Measurements from ENCODE around the gene TNFRSF13B. TPM values are rescaled to one million over a fixed set of nuclear protein-coding genes. Genes with fewer than 3 reads are reported as not detected.
"Not testable (repeated sequence)": the region's sequence is repeated elsewhere in the genome, so short reads cannot be mapped to it uniquely, and the experiment has no call there.

TNFRSF13B gene
- total and polyA plus RNA-seq, 4 donors: not detected

DNA sequence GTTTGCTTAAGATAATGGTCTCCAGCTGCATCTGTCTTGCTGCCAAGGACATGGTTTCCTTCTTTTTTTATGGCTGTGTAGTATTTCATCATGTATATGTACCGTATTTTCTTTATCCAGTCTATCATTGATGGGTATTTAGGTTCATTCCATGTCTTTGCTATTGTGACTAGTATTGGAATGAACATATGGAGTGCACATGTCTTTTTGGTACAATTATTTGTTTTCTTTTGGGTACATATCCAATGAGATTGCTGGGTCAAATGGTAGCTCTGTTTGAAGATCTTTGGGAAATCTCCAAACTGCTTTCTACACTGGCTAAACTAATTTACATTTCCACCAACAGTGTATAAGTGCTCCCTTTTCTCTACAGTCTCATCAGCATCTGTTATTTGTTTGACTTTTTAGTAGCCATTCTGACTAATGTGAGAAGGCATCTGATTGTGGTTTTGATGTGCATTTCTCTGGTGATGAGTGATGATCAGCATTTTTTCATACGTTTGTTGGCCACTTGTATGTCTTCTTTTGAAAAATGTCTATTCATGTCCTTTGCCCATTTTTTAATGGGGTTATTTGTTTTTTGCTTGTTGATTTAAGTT is 66.2 kb downstream of the TNFRSF13B start:
- H3K4me3 ChIP-seq (ENCODE audit: low read depth, low read length): no peak overlapping the region
- peaks cover under 1% of the 10 kb centered on the region for H3K4me1 ChIP-seq (ENCODE audit: control insufficient read depth, insufficient read depth, low read length)
- WGBS (ENCODE audit: insufficient coverage): 0% methylated on average over 1 of the region's 2 CpGs
- H3K27ac ChIP-seq (ENCODE audit: low read depth, low read length): no peak overlapping the region
- no peaks in the 10 kb centered on the region for H3K36me3 ChIP-seq (ENCODE audit: control insufficient read depth, insufficient read depth, low read length)
- H3K27me3 ChIP-seq (ENCODE audit: control insufficient read depth, insufficient read depth, low read length): no peaks in the 10 kb centered on the region
- no peak for DNase-seq (ENCODE audit: low read depth in 4 of 6, low spot score in 6 of 6)
- no peaks in the 10 kb centered on the region for H3K9me3 ChIP-seq (ENCODE audit: control insufficient read depth, insufficient read depth, low read length)

GRCh38 chr17:16903070-16903469 is 68.8 kb downstream of the TNFRSF13B start:
- no CpG with 5 or more reads among the region's 3 CpGs for WGBS (ENCODE audit: insufficient coverage)

GRCh38 chr17:16900288-16900882 is 71.5 kb downstream of the TNFRSF13B start:
- Histone ChIP-seq H3K36me3 (ENCODE audit: control insufficient read depth, insufficient read depth, low read length) (no peaks in the 10 kb centered on the region), H3K27ac (ENCODE audit: low read depth, low read length) (no peak overlapping the region), H3K4me3 (ENCODE audit: low read depth, low read length) (no peak overlapping the region), H3K4me1 (ENCODE audit: control insufficient read depth, insufficient read depth, low read length) (no peaks in the 10 kb centered on the region), H3K9me3 (ENCODE audit: control insufficient read depth, insufficient read depth, low read length) (no peaks in the 10 kb centered on the region), H3K27me3 (ENCODE audit: control insufficient read depth, insufficient read depth, low read length) (no peaks in the 10 kb centered on the region)
- 79% methylated on average over 2 of the region's 2 CpGs for WGBS (ENCODE audit: insufficient coverage)
- DNase-seq (ENCODE audit: low read depth in 4 of 6, low spot score in 6 of 6): no peak

More at GRCh38 chr17:16903070-16903469, 68.8 kb downstream of the TNFRSF13B start:
- H3K36me3 ChIP-seq (ENCODE audit: control insufficient read depth, insufficient read depth, low read length); H3K4me1 ChIP-seq (ENCODE audit: control insufficient read depth, insufficient read depth, low read length); H3K9me3 ChIP-seq (ENCODE audit: control insufficient read depth, insufficient read depth, low read length); DNase-seq (ENCODE audit: low read depth in 4 of 6, low spot score in 6 of 6); H3K27me3 ChIP-seq (ENCODE audit: control insufficient read depth, insufficient read depth, low read length); H3K27ac ChIP-seq (ENCODE audit: low read depth, low read length); H3K4me3 ChIP-seq (ENCODE audit: low read depth, low read length): not testable (repeated sequence)

DNA sequence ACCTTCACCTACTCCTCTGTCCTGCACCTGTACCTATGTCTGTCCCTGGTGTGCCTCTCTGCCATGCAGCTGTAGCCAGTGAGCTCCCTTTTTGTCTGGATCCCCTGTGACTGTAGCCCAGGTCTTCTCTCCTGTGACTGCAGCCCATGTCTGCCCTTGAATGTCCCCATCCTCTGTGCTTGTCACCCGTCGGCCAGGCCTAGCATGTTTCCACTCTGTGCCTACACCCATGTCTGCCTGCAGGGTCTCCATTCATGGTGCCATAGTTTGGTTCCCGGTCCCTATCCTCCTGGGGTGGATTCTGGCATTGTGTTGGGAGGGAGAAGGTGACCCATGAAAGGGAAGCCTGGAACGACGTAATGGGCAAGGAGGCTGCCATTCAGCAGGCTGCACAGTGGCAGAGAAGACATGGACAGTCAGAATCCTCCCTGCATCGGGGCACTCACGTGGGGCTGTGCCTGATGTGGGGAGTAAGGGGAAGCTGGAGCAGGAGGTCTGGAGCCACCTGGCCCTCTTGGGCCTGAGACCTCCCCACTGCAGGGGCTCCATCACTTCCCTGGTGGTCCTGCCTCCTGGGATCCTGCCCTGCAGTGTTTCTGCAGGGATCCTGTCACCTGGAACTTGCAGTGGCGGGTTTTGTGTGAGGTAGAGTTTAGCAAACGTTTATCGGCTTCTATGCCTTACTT is 74.6 kb downstream of the TNFRSF13B start:
- not testable (repeated sequence) for H3K27me3 ChIP-seq (ENCODE audit: control insufficient read depth, insufficient read depth, low read length); H3K4me3 ChIP-seq (ENCODE audit: low read depth, low read length); DNase-seq (ENCODE audit: low read depth in 4 of 6, low spot score in 6 of 6); H3K36me3 ChIP-seq (ENCODE audit: control insufficient read depth, insufficient read depth, low read length); H3K9me3 ChIP-seq (ENCODE audit: control insufficient read depth, insufficient read depth, low read length); H3K4me1 ChIP-seq (ENCODE audit: control insufficient read depth, insufficient read depth, low read length); H3K27ac ChIP-seq (ENCODE audit: low read depth, low read length)
- WGBS (ENCODE audit: insufficient coverage): 79% methylated on average over 6 of the region's 10 CpGs

- 82% methylated on average over 5 of the region's 8 CpGs for WGBS (ENCODE audit: insufficient coverage)
- H3K27ac ChIP-seq (ENCODE audit: low read depth, low read length); H3K36me3 ChIP-seq (ENCODE audit: control insufficient read depth, insufficient read depth, low read length); H3K9me3 ChIP-seq (ENCODE audit: control insufficient read depth, insufficient read depth, low read length); DNase-seq (ENCODE audit: low read depth in 4 of 6, low spot score in 6 of 6); H3K27me3 ChIP-seq (ENCODE audit: control insufficient read depth, insufficient read depth, low read length); H3K4me1 ChIP-seq (ENCODE audit: control insufficient read depth, insufficient read depth, low read length); H3K4me3 ChIP-seq (ENCODE audit: low read depth, low read length): not testable (repeated sequence)
Observed at GRCh38 chr17:16896235-16896634, 75.7 kb downstream of the TNFRSF13B start.

- not testable (repeated sequence) for DNase-seq (ENCODE audit: low read depth in 4 of 6, low spot score in 6 of 6); H3K36me3 ChIP-seq (ENCODE audit: control insufficient read depth, insufficient read depth, low read length); H3K27me3 ChIP-seq (ENCODE audit: control insufficient read depth, insufficient read depth, low read length); H3K4me1 ChIP-seq (ENCODE audit: control insufficient read depth, insufficient read depth, low read length); H3K9me3 ChIP-seq (ENCODE audit: control insufficient read depth, insufficient read depth, low read length); H3K4me3 ChIP-seq (ENCODE audit: low read depth, low read length); H3K27ac ChIP-seq (ENCODE audit: low read depth, low read length)
- 92% methylated on average over 14 of the region's 19 CpGs for WGBS (ENCODE audit: insufficient coverage)
Observed at GRCh38 chr17:16893527-16893926, 78.4 kb downstream of the TNFRSF13B start.

DNA sequence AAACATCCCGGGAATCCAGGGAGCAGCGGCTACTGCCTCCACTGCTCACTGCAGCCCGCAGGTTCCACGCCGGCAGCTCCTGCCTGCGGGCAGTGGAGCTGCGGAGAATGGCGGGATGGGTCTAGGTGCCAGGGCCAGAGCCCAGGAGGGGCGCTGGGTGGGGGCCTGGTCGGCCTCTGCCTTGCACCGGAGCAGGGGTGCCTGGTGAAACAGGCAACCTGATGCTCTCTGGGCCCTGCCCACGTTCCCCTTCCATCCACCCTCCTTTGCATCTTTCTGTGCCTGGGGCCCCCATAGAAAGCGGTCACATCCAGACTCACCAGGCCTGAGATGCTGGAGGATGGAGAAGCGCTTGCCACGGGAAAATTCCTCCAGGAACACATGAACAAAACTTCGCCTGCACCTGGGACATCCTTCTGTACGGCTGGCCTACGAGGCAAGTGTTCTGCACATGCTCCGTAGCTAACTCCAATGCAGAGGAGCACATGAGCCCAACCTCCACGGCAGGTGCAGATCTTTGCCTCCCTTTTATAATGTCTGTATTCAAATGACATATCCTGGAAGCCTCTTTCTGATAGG is 79.0 kb downstream of the TNFRSF13B start:
- not testable (repeated sequence) for H3K27ac ChIP-seq (ENCODE audit: low read depth, low read length); H3K9me3 ChIP-seq (ENCODE audit: control insufficient read depth, insufficient read depth, low read length); H3K27me3 ChIP-seq (ENCODE audit: control insufficient read depth, insufficient read depth, low read length); H3K4me1 ChIP-seq (ENCODE audit: control insufficient read depth, insufficient read depth, low read length); DNase-seq (ENCODE audit: low read depth in 4 of 6, low spot score in 6 of 6); H3K36me3 ChIP-seq (ENCODE audit: control insufficient read depth, insufficient read depth, low read length); H3K4me3 ChIP-seq (ENCODE audit: low read depth, low read length)
- 90% methylated on average over 11 of the region's 20 CpGs for WGBS (ENCODE audit: insufficient coverage)

- H3K4me1 ChIP-seq (ENCODE audit: control insufficient read depth, insufficient read depth, low read length): no peaks in the 10 kb centered on the region
- no peaks in the 10 kb centered on the region for H3K36me3 ChIP-seq (ENCODE audit: control insufficient read depth, insufficient read depth, low read length)
- no peak for DNase-seq (ENCODE audit: low read depth in 4 of 6, low spot score in 6 of 6)
- H3K27ac ChIP-seq (ENCODE audit: low read depth, low read length): no peak overlapping the region
- 88% methylated on average over 5 of the region's 5 CpGs for WGBS (ENCODE audit: insufficient coverage)
- no peak overlapping the region for H3K4me3 ChIP-seq (ENCODE audit: low read depth, low read length)
- no peaks in the 10 kb centered on the region for H3K9me3 ChIP-seq (ENCODE audit: control insufficient read depth, insufficient read depth, low read length)
- no peaks in the 10 kb centered on the region for H3K27me3 ChIP-seq (ENCODE audit: control insufficient read depth, insufficient read depth, low read length)
Observed at GRCh38 chr17:16889088-16889465, 82.8 kb downstream of the TNFRSF13B start.

Data from spinal cord (tissue), 10 donors.